HG03039 (cell line): ENCODE measurements around the gene PER2.
"Not testable (repeated sequence)": the region's sequence is repeated elsewhere in the genome, so short reads cannot be mapped to it uniquely, and the experiment has no call there.

Source experiments
- ATAC-seq: cut with Tn5 transposase; IDR thresholded peaks from one replicate; pipeline ENCODE4 v1.9.1; 2021; ENCODE audit warnings: mild to moderate bottlenecking, moderate library complexity; ENCODE audit not compliant: unreplicated experiment

Gene PER2

DNA sequence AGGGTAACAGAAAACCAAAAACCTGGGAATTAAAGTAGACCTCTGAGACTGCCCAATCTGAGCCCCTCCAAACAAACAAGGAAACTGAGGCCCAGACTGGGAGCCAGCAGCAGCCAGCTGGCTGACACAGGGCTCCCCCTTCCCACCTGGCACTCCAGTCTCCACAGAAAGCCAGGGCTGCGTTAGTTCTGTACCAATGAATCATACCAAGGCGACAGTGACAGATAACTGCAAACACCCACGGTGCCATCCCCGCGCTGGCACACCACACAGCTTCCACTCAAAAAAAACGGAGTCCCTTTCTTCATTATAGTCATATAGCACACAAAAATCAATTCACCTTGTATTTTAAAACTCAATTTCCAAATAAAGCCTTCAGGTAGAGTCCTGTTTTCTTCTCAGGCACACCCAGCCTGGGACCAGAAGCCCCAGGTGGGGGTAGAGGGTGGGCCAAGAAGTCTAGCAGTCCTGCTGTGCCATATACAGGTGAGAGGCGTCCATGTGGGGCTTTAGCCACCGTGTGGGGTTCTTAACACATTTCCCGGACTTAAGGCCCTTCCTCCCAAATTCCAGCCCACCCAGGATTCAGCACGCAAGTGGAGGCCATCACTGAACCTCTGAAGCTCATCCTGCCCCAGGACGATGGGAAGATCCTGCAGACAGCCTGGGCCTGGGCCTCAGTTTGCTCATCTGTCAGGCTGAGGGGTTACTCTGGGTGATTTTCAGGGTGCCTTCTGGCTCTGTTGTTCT lies 1.2 kb downstream of the PER2 start:
- ATAC-seq: no peak

DNA sequence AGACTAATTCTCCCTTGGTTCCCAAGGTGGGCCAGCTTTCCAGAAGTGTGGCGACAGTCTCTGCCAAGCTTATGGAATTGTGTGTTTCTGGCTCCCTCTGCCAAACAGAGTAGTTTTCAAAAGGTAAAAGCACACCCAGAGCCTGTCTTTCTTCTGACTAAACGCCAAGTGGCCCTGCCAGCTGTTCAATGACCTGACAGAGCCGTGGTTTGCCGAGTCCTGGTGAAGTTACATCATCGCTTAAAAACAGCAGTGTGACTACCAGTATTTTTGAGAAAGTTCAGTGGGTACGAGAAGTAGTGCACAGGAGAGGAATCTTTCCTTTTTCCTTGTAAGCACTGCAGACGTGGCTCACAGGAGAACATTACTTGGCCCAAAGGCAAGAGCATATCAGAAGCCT lies 1.9 kb downstream of the PER2 start:
- ATAC-seq: no peak

- no peak for ATAC-seq
Observed at GRCh38 chr2:238286095-238286494, 2.3 kb downstream of the PER2 start.

DNA sequence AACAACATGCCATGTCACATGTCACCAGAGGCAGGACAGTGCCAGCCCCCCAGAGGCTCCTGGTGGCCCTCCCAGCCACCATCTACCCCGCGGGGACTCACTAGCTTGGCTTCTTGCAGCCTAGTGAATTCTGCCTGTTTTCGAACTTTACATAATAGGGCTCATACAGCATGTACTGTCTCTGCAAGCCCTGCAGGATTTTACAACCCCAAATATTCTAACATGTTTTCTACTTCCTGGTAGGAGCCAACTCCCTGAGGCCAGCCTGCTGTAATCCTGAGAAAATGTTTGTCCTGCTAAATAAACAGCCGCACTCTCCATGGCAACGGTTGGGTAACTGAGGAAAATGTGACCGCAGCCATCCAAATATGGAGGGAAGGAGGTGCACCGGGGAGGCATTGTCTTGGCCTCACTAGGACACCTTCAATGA lies 2.7 kb downstream of the PER2 start:
- ATAC-seq: no peak

DNA sequence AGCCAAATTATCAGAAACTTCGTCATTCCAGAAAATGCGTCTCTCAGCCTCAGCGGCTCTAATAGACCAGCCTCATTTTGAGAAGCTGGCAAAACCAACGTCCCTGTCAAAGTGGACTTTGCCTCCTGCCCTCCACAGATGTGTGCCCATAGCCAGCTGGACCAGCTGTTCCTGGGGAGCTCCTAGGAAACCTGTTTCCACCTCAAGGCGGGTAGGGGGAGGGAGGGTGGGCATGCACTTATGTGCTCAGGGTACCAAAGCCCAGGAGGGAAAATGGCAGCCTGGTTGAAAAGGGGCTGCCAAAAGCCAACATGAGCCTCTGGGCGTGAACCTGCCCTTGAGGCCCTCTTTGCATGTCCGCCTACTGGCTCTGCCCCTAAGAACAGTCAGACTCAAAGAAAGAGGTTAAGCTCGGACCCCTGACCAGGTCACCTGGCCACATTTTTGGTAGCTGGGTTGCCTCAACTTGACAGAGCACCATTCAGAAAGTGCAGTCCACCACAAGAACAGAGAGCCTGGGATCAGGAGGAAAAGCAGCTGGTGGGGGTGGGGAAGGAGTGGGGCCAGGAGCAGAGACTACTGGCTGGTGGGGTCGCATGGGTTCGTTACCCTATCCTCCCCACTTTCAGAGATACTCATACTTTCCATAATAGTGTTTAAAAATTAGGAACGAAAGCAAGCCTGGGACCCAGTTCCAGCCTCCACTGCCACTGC lies 3.5 kb downstream of the PER2 start:
- no peak for ATAC-seq

- no peak for ATAC-seq
Observed at GRCh38 chr2:238282861-238283738, 5.3 kb downstream of the PER2 start.

GRCh38 chr2:238281826-238282480 lies 6.5 kb downstream of the PER2 start:
- ATAC-seq: no peak

DNA sequence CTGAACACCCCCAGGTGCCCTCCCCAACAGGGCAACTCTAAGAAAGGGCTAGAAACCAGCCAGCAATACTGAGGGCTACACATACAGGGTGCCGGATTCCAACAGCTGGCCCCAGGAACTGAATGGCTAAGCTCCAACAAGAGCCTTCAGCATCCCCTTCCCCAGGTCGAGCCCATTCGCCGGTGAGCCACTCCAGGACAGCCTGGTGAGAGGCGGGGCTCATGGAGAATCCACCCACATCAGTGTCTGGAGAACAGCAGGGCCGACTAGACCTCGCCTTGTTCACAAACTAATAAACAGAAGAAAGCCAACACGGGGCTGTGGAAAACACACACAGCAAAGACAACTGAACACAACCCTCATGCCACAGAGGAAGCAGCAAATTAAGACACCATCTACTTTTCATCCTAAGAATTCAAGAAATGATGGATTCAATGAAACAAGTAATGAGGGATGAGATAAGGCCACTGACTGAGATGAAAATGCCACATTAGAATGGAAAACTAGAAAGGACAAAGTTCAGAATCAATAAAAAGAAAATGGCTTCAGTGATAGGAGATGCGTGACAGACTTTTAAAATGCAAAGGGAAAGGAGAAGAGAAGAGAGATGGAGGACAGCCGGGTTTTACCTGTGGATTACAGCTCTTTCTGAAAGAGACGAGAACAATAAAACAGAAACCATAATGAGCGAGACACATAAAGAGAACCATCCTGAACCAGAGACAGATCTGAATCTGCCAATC lies 8.2 kb downstream of the PER2 start:
- ATAC-seq: no peak

- ATAC-seq: no peak
Observed at GRCh38 chr2:238279324-238279682, 9.1 kb downstream of the PER2 start.

GRCh38 chr2:238278626-238279323 lies 9.6 kb downstream of the PER2 start:
- no peak for ATAC-seq

DNA sequence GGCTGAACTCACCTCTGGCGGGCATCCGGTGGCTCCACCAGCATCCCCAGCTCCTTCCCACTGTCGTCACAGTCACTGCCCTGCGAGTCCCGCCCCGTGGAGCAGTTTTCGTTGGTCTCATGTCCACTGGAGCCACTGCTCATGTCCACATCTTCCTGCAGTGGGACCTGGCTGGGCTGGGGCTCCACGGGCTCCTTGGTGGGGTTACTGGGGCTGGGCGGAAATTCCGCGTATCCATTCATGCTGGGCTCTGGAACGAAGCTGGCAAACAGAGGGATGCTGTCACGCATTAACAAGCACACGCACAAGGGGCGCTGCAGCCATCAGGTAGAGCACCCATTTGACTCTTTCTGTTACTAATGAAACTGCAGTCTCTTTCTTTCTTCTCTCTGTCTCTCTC lies 10.7 kb downstream of the PER2 start:
- ATAC-seq: no peak

DNA sequence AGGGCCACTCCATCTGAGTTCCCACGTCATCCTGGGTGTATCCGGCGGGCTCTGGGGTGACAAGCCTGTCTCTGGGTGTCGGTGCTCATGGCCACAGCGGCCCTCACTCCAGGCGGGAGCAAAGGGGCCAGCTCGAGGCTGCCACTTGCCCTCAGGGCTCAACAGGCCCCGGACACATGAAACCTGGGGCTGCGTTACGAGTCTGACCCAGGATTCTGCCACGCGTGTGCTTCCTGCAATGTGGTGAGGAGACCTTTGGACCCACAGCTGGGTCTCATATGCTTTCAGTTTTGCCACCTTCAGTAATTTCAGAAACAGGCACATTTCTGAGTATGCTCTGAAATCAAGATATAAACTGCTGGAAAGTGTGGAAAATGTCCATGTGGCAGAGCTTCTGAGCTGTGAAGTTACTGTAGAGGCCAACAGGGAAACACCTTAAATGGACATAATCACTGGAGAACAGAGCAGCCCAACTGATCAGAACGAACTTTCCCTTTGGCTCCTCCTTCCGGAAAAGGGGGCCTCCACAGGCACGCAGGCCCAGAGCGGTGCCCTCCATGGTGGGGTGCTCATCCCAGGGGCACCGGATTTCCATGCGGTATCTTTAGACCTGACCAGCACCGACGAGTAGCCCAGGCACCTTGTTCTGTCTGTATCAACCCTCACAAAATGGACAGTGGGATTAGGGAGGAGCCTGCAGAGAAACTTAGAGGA lies 14.1 kb downstream of the PER2 start:
- ATAC-seq: no peak

GRCh38 chr2:238273433-238273832 lies 15.0 kb downstream of the PER2 start:
- not testable (repeated sequence) for ATAC-seq

DNA sequence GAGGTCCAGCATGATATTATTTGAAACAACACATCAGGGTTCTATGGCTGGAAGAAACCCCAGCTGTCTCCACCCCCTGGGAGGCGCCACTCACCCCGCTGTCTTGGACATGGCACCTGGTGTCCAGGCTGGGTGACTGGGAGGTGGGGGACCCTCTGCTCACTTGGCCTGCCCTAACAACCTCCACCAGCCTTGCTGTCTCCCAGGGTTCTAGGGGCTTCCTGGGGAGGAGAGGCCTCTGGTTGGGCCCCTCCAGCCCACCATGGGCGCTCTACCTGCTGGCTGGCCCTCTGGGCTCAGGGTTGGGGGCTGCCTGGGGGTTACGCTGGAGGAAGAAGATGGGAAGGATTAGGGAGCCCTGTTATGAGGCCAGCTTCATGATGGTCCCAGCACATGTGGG lies 16.3 kb downstream of the PER2 start:
- no peak for ATAC-seq

GRCh38 chr2:238271686-238272085 lies 16.7 kb downstream of the PER2 start:
- not testable (repeated sequence) for ATAC-seq

DNA sequence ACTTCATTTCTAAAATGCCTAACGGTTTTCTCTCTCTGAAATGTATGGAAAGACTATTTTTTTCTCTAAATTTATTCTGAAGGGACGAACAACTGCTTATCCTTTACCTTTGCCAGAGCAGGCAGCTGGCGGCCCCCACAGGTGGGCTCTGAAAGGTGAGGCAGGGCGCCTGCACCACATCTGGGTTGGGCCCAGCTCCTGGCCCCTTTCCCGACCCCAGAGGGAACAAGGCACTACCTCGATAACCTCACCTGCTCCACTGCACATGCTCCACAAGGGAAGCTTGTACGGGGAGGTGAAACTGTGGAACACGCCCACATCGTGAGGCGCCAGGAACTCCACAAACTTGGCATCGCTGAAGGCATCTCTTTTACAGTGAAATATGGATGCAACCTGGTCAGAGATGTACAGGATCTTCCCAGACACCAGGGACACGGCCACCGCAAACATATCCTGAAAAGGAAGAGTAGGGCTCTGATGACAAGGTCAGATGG lies 17.3 kb downstream of the PER2 start:
- no peak for ATAC-seq

DNA sequence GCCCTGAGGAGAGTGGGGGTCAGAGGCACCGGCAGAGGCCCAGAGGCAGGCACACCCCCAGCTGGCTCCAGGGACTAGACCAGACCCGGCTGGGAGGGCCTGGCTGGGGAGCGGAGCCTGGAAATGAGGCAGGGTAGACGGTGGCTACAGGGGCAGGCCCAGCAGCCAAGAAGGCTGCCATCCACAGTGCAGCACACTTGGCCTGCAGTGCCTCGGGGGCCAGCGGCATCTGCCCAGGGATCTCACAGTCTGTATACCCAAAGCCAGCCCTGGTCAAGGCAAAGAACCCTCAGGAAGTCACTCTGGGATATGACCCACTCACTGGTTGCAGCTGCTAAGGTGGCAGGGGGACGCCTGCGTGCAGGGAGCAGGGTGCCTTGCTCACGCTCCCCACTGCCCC lies 17.8 kb downstream of the PER2 start:
- ATAC-seq: no peak

GRCh38 chr2:238269741-238270140 lies 18.7 kb downstream of the PER2 start:
- no peak for ATAC-seq
